GM13976 (cell line): ENCODE data around the gene ANKRD23.
"Not testable (repeated sequence)": the region's sequence is repeated elsewhere in the genome, so short reads cannot be mapped to it uniquely, and the experiment has no call there.

Experiments
- DNase-seq: peaks from one replicate; pipeline ENCODE4 v3.0.0; 2012; ENCODE audit warnings: low spot score
- CTCF ChIP-seq: IDR thresholded peaks from 2 replicates; pipeline ENCODE4 v1.5.1; 2012; ENCODE audit warnings: borderline replicate concordance, mild to moderate bottlenecking; ENCODE audit not compliant: insufficient read depth; ENCODE audit errors: extremely low read depth, missing control alignments, control extremely low read depth
- in situ Hi-C: fragments of 300-500 bp; cut with MboI; formaldehyde crosslinking; loops from one replicate; pipeline ENCODE4 v1.12.0; 2022; ENCODE audit warnings: low sequenced_read_pairs, mixed read lengths, inconsistent platforms; ENCODE audit not compliant: unreplicated experiment

Gene ANKRD23

GRCh38 chr2:96809216-96809882 is 34.5 kb downstream of the ANKRD23 start:
- no peak for DNase-seq
- in situ Hi-C loops: no loop called here
- TF ChIP-seq CTCF: no peak

DNA sequence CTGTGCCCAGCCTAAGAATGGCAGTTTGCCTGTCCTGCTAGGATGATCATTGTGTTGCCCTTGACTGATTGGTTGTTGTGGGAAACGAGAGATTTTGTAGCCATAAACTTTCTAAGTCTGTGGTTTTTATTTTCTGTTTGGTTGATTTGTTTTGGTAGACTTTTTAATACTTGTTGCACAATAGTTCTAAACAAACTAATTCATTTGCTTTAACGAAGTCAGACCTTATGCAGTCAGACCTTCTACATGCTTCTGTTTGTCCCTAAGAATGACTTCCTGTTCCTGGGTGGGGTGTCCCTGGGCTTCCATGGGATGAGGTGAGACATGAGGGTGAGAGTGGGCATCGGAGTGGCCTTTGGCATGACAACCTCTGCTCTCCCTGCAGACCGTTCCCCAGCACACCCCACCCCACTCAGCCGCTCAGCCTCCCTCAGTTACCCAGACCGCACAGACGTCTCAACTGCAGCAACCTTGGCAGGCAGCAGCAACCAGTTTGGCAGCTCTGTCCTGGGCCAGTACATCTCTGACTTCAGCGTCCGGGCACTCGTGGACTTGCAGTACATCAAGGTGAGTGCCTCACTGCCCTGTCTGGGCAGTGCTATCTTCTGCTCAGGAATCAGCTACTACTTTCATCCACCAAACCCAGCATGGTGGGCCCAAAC is 35.5 kb downstream of the ANKRD23 start:
- in situ Hi-C loops: no loop called here
- no peak for DNase-seq
- no peak for TF ChIP-seq CTCF

DNA sequence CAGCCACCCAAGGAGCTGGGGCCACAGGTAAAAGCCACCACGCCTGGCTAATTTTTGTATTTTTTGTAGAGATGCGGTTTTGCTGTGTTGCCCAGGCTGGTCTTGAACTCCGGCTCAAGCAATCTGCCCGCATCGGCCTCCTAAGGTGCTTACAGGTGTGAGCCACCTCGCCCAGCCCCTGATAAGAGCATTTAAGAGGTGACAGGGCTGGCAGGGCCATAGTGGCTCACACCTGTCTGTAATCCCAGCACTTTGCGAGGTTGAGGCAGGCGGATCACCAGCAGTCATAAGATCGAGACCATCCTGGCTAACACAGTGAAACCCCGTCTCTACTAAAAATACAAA is 36.7 kb downstream of the ANKRD23 start:
- TF ChIP-seq CTCF: no peak
- no peak for DNase-seq
- in situ Hi-C loops: no loop called here

- TF ChIP-seq CTCF: no peak
- in situ Hi-C loops: no loop called here
- no peak for DNase-seq
These were observed 37.2 kb downstream of the ANKRD23 start for GRCh38 chr2:96806468-96807126.

DNA sequence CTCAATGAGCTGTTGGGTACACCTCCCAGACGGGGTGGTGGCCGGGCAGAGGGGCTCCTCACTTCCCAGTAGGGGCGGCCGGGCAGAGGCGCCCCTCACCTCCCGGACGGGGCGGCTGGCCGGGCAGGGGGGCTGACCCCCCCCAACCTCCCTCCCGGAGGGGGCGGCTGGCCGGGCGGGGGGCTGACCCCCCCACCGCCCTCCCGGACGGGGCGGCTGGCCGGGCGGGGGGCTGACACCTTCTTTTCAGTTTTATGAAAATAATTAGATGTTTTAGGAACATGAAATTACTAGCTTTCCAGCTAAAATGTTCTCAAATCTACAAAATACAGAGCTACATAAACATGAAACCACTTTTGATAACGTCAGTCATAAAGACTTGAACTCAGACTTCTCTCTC is 37.9 kb downstream of the ANKRD23 start:
- DNase-seq, in situ Hi-C loops: not testable (repeated sequence)

GRCh38 chr2:96804986-96805385 is 38.8 kb downstream of the ANKRD23 start:
- in situ Hi-C loops: no loop called here
- TF ChIP-seq CTCF: no peak
- no peak for DNase-seq

DNA sequence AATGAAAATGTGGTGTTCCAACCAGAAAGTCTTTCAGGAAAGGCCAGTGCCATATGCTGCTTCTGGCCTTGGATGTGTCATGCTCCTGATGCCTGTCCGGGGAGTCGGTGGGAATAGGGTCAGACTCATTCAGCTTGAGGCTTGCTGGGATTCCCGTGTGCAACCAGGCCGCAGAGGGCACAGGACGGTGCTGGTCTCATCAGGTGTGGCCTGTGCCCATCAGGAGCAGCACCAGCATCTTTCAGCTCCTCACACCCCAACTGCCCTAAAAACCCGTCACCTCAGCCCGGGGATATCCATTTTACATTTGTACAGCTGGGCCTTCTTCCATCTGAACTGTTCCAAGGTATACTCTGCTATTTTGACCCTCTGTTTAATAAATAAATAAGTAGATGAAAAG is 41.1 kb downstream of the ANKRD23 start:
- in situ Hi-C loops: no loop called here
- DNase-seq: no peak
- no peak for TF ChIP-seq CTCF
